ENCODE measurements around the gene ATG101.

DNA sequence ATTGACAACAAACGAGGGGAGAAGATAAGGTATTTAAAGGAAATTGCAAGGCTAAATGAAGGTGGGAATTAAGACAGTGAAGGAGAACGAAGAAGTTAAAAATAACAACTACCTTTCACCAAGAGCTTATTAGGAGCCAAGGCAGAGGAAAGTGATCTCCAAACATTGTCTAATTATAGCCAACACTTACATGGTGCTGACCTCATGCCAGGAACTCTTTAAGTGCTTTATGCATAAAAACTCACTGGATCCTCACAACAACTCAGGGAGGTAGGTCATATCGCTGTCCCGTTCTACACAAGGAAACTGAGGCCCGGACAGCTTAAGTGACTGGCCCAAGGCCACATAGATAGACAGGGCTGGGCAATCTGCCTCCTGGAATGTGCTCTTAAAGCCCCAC lies 43.5 kb upstream of the ATG101 start:
- no peak for TF ChIP-seq EZH2 (IDR thresholded peaks at IDR 0.05; ENCODE audit: borderline replicate concordance, insufficient read depth, low read depth, low read length, poor library complexity, severe bottlenecking)
- TF ChIP-seq, protein P1, sequence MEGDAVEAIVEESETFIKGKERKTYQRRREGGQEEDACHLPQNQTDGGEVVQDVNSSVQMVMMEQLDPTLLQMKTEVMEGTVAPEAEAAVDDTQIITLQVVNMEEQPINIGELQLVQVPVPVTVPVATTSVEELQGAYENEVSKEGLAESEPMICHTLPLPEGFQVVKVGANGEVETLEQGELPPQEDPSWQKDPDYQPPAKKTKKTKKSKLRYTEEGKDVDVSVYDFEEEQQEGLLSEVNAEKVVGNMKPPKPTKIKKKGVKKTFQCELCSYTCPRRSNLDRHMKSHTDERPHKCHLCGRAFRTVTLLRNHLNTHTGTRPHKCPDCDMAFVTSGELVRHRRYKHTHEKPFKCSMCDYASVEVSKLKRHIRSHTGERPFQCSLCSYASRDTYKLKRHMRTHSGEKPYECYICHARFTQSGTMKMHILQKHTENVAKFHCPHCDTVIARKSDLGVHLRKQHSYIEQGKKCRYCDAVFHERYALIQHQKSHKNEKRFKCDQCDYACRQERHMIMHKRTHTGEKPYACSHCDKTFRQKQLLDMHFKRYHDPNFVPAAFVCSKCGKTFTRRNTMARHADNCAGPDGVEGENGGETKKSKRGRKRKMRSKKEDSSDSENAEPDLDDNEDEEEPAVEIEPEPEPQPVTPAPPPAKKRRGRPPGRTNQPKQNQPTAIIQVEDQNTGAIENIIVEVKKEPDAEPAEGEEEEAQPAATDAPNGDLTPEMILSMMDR (IDR thresholded peaks at IDR 0.05) = no peak
